Activated T-helper 1 cell treated with Interleukin-2 at 50 U/mL for 16 hours (primary cell): ENCODE results near the gene WSCD2.
"Not testable (repeated sequence)": the region's sequence is repeated elsewhere in the genome, so short reads cannot be mapped to it uniquely, and the experiment has no call there.

Experiments
- DNase-seq: peaks from one replicate; pipeline ENCODE4 v3.0.0-alpha.2; 2020; ENCODE audit warnings: low read depth

WSCD2 gene

DNA sequence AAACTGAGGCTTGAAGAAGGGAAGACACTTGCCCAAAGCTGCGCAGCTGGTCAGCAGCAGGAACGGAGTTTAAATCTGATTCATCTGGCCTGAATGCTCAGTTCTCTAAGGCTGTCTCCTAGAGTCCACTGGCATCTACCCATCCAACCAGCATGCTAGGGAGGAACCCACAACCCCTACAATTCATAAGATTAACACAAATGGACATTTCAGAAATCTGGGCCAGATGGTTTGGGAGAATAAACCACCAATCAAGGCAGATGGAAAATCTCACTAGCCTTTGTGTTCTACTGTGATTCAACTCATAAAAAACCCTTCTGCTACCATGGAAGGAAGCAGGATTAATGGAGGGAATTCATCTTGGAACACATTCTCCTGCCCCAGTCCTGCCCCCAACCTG lies 67.8 kb downstream of the WSCD2 start:
- DNase-seq = no peak

DNA sequence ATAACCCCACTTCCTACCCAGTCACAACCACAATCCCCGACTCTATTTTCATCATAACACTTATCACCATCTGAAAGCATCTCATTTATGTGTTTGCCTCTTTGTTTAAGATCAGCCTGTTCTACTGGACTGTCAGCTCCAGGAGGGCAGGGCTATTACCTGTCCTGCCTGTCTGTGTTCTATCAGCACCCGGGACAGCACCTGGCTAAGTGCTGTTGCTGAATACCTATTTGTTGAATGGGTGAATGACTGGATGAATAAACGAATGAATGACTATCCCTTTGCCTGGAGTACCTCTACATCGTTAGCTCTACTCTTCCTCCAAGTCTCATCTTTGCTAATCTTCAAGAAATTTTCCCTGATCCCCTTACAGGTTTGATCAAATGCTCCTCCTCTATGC lies 69.0 kb downstream of the WSCD2 start:
- DNase-seq = no peak

GRCh38 chr12:108199106-108199505 lies 70.0 kb downstream of the WSCD2 start:
- no peak for DNase-seq

- DNase-seq = no peak
These were observed 72.7 kb downstream of the WSCD2 start for GRCh38 chr12:108201808-108202207.

DNA sequence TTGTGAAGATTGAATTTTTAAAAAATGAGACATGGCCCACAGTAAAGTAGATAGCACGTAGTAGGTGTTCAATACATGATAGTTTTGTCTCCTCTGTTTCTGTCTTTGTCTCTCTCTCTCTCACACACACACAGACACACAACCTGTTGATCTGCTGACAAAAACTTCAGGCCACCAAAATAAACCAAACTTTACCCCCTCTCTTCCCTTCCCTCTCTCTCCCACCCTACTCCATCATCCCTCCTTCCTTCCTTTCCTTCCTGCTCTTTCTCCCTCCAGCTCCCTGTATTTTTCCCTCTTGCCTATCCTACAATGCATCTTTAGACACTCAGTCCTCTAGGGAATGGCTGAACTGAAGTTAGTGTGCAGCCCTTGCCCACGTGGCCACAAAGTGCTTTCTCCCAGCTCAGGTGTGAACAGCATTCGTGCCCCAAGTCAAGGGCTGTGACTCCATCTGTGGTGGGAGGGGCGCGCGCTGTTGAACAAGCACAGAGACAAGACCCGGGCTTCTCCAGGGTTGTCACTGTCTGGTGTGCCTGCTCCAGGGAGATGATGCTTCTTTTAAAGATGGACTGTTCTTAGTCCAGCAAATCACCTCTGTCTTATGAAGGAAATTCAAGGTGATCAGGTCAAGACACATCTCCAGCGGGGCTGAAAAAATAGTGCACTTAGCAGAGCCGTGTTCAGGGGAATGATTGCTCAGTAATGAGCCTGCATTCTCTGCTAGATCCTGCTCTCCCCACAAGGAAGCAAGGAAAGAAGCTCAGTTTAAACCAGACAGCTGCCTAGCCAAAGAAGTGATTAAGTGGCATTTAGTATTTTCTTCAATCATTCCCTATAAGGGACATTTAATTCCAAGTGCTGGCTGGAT lies 75.3 kb downstream of the WSCD2 start:
- DNase-seq = no peak

DNA sequence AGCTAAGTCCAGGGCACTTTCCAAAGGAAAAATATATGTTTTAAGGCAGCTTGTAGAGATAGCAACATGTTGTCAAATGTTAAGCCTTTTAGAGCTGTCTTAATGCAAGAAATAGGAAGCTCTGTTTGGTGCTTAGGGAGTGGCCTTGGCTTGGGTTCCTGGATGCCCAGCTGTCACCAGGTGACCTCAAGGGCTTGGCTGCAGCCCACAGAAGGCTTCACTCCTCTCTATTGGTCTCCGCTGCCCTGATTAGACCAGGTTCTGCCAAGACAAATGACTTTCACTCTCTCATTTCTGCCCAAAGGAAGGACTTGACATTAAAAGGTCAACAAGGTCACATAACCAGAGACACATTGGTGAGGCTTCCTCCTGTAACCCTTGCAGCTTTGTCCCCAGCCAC lies 76.8 kb downstream of the WSCD2 start:
- no peak for DNase-seq

DNA sequence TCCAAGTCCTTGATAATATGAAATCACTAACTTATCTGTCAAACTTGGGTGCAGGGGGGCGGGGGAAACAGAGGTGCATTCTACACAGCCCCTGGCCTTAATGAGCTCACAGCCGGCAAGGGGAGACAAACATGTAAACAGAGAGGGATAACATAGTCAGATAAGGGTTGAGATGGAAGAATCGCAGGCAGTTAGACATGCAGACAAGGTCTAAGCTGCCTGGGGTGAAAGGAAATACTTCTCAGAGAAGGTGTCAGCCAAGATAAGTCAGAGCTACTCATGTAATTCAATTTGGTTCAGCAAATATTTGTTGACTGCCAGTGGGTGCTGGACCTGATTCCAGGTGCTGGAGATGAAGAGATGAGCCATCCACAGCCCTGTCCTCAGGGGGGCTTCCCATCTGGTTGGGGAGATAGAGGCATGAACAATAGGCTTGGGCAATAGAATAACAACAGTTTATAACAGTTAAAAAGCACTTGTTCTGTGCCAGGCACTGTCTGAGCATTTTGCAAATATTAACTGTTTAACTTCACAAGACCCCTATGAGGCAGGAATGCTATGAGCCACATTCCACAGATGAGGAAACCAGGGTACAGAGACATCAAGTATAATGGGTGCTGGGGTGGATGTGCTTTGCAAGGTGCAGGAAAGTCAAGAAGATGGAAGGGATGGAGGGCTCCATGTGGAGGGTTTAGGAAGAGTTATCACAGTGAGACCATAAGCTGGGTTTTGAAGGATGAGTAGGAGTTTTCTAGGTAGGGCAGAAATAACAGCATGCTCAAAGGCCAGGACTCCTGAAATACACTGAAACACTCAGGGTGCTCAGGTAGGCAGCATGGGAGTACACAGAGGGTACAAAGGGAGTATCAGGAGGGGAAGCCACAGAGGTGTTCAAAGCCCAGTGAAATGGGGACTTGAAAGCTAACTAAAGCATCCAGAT lies 79.0 kb downstream of the WSCD2 start:
- DNase-seq = no peak

DNA sequence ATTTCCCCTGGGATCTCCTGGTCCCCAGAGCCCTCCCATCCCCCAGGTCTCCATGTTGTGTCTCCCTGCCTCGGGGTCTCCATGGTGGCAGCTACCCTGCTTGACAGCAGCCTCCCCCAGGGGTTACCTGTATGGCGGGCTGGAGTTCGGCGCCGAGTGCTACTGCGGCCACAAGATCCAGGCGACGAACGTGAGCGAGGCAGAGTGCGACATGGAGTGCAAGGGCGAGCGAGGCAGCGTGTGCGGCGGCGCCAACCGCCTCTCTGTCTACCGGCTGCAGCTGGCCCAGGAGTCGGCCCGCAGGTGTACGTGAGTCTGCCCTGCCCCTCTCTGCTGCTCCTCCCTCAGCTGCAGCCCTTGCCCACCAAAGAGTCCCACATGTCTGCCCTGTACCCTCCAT lies 80.9 kb downstream of the WSCD2 start:
- DNase-seq = no peak

DNA sequence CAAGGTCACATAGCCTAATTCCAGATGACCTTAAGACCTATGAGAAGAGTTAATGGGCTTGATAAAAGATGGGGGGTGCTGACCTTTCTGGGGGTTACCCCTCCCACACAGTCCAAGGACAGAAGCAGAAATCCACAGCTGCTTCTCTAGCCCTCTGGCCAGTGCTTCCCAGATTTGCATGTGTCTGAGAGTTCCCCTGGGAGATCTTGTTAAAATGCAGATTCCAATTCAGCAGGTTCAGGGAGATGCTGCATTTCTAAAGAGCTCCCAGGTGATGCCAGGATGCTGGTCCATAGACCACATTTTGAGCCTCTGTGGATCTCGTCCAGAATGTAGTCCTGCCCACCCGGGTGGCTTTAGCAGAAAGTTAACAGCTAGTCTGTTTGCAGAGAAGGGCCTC lies 82.1 kb downstream of the WSCD2 start:
- DNase-seq = no peak

DNA sequence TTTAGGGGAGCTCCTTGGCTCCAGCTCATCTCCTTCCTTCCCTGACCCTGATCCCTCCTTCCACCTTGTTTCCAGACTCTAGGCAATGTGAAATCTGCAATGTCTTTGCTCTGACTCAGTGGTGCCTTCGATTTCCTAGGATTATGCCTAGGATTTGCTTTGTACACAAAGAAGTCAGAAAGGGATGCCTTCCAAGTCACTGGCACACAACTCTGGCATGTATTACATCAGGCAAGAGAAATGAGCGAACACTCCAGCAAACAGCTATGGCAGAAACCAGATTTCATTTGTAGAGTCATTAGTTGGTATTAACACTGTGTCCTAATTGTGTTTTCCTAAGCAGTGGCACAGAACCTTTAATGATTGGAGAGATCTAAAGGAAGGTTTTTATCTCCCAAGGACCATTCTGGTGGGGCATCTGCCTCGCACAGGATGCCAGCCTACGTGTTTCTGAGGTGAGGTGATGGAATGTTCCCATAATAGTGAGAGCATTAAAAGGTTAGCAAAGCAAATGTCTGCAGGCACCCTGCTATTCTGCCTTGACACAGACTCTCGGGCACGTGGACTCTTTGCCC lies 84.9 kb downstream of the WSCD2 start:
- DNase-seq = no peak

DNA sequence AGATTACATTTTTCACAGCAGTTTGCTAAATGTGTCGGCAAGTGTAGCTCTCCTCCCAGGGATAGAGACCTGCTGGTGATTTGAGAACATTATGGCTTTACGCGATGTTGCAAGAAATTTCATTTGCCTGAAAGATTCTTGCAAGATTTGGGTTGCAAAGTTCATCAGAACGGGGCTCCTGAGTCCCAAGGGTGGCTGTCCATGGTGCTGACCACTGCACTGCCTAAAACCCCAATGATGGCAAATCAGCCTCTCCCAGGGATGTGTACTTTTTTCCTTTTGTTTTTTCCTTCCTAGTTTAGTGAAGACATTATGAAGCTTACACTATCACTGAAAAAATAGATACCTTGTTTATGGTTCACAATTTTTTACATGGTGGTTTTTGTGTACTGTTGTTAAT lies 85.4 kb downstream of the WSCD2 start:
- DNase-seq = no peak

DNA sequence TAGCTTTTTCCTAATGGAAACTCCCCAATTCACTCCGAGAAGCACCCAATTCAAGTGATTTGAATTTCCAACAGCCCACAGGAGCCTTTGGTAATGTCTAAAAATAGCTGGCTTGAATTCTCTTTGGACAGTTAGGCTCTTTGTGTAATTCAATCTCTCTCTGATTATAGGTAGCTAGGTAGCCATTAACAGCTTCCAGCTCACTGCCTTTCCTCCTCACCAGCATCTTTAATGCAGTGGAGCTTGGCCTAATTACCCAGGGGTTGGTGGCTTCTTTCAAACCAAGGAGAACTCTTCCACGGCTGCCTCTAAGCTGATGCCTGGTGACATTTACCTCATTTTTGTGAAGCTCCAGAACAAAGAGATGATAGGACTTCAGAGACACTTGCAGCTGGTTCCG lies 86.4 kb downstream of the WSCD2 start:
- DNase-seq = no peak

DNA sequence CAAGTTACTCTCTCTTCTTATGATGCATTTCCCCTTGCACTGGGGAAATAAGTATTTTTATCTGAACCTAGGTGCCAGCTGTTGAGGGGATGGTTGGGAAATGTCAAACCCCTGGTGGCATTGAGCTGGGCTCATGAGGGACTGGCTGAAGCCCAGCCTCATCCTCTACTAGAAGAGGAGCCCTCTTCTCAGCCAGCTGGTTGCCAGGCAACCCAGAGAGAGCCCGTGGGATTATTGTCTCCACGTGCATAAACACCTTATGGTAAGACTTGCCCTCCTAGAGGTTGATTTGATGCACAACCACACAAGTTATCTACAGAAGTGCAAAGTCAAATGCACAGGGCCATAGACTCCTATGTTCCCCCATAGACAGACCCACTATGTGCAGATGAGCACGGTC lies 89.8 kb downstream of the WSCD2 start:
- DNase-seq = no peak

- not testable (repeated sequence) for DNase-seq
These were observed 96.0 kb downstream of the WSCD2 start for GRCh38 chr12:108225101-108225500.

DNA sequence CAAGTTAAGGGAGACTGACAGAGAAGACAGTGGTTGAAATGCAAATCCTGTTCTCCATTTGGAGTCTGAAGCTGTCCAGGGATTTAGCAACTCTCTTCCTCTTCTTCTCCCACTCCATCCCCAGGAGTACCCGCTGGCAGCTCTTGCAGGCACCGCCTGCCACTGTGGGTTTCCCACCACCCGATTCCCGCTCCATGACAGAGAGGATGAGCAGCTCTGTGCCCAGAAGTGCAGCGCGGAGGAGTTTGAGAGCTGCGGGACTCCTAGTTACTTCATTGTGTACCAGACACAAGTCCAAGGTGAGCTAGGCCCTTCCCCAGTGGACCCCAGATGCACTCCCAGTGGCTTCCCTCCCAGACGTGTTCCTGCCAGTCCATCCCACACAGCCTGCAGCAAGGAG lies 97.8 kb downstream of the WSCD2 start:
- DNase-seq = no peak

DNA sequence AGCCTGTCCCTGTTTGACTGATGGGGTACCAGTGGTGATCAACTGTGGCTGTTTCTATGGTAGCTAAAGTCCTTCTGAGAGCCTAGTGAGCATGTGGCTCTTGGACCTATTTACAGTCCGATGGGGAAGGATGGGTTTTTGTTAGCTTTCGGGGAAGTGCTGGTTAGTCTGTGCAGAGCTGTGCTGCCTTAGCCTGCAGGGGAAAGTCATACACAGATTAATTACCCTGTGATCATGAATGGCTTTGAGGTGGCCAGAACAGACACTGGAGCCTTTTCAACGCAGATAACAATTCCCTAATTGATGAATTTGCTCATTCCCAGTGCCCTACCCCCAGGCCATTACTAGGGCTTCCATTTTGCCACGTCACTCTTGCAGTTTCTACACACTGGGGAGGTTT lies 99.7 kb downstream of the WSCD2 start:
- no peak for DNase-seq

GRCh38 chr12:108231109-108231905 lies 102.2 kb downstream of the WSCD2 start:
- DNase-seq = no peak

DNA sequence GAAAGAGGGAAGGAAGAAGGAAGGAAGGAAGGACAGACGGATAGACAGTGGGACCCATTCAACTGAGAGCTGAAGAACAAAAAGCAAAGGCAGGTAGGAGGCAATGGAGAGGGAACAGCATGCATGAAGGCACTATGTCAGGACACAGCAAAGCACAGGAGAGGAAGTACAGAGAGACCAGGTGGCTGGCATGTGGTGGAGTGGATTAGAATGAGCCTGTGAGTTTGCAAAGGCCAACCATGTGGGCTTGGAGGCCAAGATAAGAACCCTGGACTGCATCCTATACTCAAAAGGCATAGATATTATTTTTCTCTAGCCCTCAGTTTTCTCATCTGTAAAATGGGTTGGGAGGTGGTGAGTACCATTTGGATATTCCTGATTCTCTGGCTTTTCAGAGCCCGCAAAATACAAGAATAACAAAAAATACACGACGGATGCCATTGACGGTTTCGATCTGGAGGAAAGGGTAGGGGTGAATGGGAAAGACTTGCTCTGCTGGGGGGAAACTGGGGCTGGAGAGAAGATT lies 102.9 kb downstream of the WSCD2 start:
- DNase-seq = no peak

- DNase-seq = no peak
These were observed 103.5 kb downstream of the WSCD2 start for GRCh38 chr12:108232565-108232964.

DNA sequence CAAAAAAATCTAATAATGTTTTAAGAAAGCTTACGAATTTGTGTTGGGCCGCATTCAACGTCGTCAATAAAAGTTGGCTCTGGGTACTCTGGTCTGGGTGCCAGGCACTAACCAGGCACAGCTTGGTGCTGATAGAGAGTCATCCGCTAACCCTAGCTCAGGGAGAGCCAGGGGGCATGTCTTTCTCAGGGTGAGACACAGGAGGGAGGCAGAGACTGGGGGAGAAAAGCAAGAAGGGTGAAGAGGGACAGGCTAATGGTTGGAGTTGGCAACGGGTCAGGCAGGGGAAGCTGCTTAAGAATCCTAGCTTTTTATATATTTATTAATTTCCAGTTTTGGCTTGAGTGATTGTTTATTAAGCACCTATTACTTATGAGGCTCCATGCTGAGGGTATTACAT lies 105.1 kb downstream of the WSCD2 start:
- DNase-seq = no peak

GRCh38 chr12:108235197-108235984 lies 106.3 kb downstream of the WSCD2 start:
- no peak for DNase-seq
